Fibroblast of villous mesenchyme (primary cell): Measurements from ENCODE around the gene KLHL33. TPM values are rescaled to one million over a fixed set of nuclear protein-coding genes. Genes with fewer than 3 reads are reported as not detected.

Experiments used
- DNase-seq: peaks from one replicate; pipeline ENCODE4 v3.0.0-alpha.2; 2010; ENCODE audit warnings: low read depth
- H3K4me3 ChIP-seq: 2 replicates; pipeline ENCODE4 v1.5.1; 2011; ENCODE audit warnings: low read depth, mild to moderate bottlenecking, low read length
- CTCF ChIP-seq: IDR thresholded peaks from 2 replicates; pipeline ENCODE4 v1.5.1; 2012; ENCODE audit warnings: low read depth, mild to moderate bottlenecking, low read length; ENCODE audit not compliant: insufficient read depth
- total RNA-seq: library from RNA; depleted of rRNA; stranded (reverse); fragments of >200 nt; gene quantifications from 2 replicates; pipeline ENCODE4 v1.2.3, GENCODE V29; 2012

Gene KLHL33
- total RNA-seq, 1 donor = 0.43 TPM

DNA sequence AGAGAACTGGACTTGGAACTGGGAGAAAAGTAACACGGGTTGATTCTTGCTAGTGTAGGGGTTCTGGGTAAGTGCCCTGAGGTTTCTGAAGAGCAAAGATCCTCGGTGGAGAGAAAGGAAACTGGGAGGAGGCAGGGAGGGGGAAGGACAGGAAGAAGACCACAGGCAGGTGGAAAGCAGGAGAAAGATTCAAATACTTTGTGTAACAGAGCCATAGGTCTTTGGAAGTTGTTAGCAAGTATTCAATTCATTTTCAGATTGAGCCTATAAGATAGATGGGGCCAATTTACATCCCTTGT, 34.6 kb upstream of the KLHL33 start:
- no peak for DNase-seq
- TF ChIP-seq CTCF = no peak
- H3K4me3 ChIP-seq = peak overlapping the region; percentile 82

DNA sequence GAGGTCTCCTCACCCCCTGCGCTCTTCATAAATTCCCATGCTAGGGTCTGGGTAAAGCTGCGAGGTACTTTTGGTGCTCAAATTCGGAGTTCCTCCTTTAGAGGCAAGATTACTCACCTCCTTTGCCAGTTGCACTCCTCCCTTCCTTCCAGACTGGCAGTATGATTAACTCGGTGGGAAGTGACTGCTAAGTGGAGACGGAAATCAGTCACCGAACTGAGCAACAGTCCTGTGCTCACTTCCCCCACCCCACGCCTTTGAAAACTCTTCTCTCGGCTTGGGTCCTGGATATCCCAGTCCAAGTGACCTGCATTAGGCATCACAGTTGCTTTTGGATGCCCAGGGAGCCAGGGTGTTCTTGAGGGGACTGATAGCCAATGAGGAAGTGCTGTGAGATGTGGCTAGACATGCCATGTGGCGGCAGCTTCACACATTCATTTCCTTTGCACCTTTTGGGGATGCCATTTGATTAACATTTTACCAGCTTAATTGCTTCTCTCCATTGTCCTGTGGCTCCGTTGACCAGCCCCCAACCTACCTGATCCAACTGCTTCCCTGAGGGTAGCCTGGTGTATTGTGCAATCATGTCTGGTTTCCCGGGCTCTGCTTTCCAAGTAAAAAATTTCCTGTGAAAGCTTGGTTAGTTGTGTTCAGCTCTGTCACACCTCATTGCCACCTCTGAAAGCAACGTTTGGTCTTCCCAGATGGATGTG, 34.1 kb upstream of the KLHL33 start:
- peak; percentile 53 for DNase-seq

GRCh38 chr14:20469242-20469889, 33.4 kb upstream of the KLHL33 start, which contains the start of gene PNP:
Gene PNP, plus strand, starts transcription at chr14:20469406. Its CDS starts 119 bp downstream, at chr14:20469525.
- no peak for TF ChIP-seq CTCF
- H3K4me3 ChIP-seq = peak within 1 kb of the TSS; percentile 82
- DNase-seq = peak; percentile 88

More for the DNA sequence above, 34.1 kb upstream of the KLHL33 start:
- peak overlapping the region; percentile 82 for H3K4me3 ChIP-seq
- no peak for TF ChIP-seq CTCF

DNA sequence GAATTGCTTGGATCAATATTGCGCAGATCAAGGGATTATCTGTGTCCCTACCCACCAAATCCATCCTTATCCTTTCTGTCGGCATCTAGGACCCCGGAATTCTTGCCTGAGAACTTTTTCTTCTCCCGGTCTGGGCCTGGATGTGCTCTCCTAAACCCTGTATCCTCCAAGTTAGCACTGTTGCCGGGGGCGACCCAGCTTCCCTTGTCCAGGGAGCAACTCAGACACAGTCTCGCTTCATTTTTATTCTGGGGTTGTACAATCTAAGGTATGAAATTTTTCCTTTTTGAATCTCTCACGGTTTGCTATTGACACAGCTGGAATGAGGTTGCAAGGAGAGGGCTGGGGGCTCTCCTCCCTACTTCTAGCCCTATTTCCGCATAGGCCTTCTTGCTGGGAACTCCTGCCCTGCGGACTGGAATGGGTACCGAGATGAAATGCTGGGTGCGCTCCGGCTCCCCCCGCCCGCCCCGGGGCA, 32.8 kb upstream of the KLHL33 start:
- TF ChIP-seq CTCF = no peak
- H3K4me3 ChIP-seq = peak overlapping the region; percentile 82
- no peak for DNase-seq

DNA sequence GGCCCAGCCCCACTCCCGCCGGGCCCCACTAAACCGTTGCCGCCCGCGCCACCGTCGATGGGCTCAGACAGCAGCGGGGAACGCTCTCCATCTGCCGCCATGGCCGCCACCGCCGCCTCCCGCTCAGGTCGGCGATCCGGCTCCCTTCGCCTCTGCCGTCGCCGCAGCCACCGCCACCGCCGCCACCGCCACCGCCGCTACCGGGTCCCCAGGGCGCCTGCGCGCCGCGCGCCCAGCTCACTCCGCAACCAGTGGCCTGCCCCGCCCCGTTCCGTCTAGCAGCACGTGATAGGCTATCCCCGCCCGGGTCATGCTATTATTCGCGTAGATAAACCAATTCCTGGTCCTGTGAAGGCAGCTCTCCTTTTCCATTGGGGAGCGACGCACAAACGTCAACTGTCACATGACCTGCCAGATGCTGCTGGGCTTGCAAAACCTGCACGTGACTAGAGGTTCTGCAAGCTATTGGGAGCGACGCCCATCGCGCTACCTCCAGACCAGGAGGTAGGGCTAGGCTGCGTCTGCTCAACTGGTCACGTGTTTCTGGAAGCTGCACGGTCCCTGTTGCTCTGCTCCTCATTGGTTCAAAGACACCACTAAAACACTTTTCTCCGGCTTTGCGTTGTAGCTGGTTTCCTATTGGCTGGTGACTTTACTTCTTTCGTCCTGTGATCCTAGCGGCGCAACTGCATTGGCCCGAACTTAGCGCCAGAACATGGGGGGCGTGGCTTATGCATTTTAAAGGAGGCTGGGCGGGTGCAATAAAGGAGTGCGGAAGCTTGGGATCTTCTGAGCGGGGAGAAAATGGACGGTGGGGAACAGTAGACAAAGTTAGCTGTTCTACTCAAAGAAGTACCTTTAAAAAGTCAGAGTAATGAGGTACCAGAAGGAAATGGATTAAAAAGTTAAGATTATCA, 25.5 kb upstream of the KLHL33 start, which contains the start of gene PIP4P1:
Gene PIP4P1, minus strand, starts transcription at position 210 of the 917 bp plus-strand sequence. Its CDS starts 109 bp downstream, at position 101.
- TF ChIP-seq CTCF = no peak
- DNase-seq = peak; percentile 100
- peak within 1 kb of the TSS; percentile 73 for H3K4me3 ChIP-seq

DNA sequence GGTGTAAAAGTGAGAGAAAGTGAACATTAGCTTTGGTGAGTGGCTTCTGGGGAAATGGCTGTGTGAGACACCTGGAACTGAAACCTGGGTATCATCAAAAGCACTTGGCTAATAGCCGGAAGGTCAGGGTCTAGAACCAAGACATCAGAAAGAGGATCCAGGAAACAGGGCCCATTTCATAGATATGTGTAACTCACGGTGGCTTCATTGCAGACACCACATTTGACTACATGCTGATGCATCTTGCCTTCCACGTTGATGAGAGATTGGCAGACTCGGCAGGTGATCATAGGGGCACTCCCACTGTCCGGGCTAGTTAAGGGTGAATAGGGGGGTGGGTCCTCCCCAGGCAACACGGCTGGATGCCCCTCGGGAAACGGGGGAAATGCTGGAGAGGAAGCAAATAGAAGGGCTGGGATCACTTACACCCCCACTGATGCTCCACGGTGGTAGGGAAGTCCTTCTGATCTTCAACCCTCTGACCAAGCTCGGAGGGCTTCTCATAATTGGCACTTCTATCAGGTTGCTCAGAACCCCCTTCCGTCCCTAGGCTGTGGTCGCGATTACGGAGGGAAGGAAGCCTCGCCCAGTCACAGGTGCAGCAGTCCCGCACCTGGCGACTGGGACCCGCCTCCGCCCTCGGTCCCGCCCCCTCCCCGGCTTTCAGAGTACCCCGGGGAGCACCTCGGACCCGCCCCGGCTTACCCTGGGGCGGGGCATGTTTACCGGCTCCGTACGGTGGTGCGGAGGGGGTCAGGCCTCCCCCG, 24.7 kb upstream of the KLHL33 start:
- peak; percentile 6 for DNase-seq
- H3K4me3 ChIP-seq = peak overlapping the region; percentile 73
- no peak for TF ChIP-seq CTCF
